GOT3 (cell line): ENCODE results near the gene SPSB3.

Experiments
- DNase-seq: peaks from one replicate; lab custom pipeline; 2025; ENCODE audit warnings: mixed read lengths; lab: John Stamatoyannopoulos, UW

SPSB3 gene

DNA sequence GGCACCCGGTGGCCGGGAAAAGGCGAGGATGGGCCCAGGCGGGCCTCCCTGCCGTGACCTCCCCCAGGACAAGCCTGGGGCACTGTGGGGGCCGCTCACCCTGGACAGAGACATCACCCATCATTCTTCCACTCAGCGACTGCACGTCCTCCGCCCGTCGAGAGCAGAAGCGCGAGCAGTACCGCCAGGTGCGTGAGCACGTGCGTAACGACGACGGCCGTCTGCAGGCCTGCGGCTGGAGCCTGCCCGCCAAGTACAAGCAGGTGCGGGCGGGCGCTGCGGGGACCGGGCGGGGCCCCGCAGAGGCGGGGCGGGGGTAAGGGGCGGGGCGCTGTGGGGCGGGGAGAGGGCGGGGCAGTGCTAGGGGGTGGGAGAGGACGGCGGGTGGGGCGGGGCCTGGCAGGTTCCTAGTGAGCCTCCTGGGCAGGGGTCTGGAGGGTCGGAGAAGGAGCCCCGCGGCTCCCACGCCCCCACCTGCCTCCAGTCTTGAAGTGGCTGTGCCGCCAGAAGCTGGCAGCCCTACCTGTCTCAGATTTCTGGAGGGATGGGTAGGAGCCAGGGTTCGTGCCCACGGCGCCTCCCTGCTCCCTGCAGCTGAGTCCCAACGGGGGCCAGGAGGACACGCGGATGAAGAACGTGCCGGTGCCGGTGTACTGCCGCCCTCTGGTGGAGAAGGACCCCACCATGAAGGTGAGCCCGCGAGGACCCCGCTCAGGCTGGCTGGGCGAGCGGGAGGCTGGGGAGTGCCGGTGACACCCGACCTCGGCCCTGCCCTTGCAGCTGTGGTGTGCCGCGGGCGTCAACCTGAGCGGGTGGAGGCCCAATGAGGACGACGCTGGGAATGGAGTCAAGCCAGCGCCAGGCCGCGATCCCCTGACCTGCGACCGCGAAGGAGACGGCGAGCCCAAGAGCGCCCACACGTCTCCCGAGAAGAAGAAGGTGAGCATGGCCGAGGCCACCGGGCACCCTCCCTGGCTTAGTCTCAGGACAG lies 18.6 kb downstream of the SPSB3 start:
- no peak for DNase-seq

DNA sequence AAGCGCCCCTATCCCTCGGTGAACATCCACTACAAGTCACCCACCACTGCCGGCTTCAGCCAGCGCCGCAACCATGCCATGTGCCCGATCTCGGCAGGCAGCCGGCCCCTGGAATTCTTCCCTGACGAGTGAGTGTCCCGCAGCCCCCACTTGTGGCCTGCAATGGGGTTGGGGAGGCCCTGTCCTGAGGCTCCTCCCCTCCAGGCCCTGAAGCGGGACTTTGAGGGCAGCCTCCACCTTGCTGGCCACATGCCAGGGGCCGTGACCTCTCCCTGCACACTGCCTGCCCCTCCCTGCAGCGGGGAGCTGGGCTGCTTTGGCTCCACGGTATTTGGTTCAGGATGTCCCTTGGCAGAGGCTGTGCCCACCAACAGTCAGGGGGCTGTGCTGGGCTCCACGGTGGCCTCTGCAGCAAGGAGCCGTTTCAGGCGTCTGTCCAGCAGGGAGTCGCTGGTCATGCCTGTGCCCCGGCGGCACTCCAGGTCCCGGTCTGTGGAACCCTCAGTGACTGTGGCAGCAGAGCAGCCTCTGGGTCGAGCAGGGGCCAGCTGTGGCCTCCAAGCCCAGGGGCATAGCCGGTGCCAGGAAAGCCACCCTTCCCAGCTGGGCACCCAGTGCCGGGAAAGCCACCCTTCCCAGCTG lies 19.4 kb downstream of the SPSB3 start:
- no peak for DNase-seq

DNA sequence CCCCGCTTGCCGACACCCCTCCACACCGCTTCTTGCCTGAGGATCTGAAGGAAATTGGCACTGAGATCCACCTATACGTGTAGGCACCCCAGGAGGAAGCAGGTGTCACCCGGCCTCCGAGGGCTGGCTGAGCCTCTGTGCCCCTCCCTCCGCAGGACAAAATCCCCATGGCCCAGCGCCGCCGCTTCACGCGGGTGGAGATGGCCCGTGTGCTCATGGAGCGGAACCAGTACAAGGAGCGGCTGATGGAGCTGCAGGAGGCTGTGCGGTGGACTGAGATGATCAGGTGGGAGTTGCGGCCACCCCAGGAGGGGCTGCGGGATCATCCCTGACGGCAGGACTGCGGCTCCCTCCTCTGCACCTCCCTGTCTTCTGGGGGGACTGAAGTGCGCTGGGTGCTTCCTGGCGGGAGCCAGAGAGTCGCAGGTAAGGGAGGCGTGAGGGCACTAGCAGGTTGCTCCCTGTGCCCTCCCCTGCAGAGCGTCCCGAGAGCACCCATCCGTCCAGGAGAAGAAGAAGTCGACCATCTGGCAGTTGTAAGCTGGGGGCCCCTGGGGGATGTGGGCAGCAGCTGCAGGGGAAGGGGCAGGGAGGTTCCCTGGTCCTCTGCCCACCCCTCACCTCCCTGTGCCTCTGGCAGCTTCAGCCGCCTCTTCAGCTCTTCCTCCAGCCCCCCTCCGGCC lies 20.0 kb downstream of the SPSB3 start:
- DNase-seq: no peak

DNA sequence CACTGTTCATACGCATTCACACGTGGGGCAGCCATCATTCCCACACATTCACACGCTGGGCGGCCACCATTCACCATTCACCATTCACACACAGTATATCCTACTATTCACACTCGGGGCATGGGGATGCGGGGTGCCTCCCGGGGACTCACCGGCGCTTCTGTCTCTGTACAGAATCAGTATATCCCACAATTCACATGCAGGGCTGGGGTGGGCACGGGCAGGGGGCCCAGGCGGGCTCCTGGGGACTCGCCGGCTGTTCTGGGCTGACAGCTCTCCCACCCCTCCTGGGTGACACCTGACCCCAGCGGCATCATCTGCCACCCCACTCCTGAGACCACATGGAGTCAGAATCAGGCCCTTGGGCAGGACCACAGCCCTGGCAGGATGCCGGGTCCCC lies 20.6 kb downstream of the SPSB3 start:
- no peak for DNase-seq

DNA sequence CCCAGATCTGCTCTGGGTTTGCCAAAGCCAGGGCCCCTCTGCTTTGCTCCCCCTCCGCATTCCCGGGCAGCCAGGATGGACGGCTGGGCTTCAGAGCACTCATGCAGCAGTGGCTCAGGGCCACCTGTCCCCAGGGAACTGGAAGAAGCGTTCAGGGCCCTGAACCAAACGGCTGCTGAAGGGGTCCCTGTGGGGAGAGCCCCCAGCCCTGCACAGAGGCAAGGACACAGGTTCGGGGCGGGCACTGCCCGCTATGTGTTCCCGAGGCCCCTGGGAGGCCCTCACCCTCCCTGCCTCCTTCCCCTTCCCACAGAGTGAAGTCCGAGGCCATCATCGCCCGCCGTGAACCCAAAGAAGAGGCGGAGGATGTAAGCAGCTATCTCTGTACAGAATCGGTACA lies 21.5 kb downstream of the SPSB3 start:
- DNase-seq: no peak

DNA sequence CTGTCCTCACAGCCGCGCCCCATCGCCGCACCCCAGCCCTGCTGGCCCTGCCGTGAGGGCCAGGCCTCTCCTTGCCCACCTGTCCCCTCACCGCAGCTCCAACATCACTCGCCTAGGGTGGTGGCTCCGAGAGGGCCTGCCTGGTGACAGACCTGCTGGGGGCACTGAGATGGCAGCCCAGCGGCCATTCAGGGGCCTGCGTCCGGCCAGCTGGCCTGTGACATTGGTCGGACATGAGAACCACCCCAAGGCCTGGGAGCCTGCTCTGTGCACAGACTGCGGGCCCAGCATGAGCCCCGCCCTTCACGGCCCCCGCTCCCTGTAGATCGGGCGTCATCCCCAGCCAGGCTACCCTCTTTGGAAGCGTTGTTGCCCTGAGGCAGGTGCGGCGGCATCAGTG lies 22.9 kb downstream of the SPSB3 start:
- DNase-seq: no peak

DNA sequence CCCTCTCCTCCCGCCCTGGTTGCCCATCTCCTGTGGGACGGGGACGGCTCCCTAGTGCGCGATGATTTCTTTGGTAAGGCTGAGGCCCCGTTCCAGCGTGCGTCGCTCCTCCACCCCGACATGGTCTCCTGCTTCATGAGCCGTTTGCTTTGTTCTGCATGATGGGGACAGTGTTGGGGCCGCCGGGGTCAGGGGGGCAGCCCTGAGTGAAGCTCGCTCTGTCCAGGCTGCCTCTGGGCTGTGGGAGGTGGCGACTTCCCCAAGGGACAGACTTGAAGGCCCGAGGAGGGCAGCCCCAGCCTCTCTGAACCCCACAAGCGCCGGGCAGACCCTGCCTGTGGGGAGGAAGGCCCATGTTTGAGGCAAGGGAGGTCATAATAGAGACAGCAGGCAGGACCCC lies 23.4 kb downstream of the SPSB3 start:
- no peak for DNase-seq

DNA sequence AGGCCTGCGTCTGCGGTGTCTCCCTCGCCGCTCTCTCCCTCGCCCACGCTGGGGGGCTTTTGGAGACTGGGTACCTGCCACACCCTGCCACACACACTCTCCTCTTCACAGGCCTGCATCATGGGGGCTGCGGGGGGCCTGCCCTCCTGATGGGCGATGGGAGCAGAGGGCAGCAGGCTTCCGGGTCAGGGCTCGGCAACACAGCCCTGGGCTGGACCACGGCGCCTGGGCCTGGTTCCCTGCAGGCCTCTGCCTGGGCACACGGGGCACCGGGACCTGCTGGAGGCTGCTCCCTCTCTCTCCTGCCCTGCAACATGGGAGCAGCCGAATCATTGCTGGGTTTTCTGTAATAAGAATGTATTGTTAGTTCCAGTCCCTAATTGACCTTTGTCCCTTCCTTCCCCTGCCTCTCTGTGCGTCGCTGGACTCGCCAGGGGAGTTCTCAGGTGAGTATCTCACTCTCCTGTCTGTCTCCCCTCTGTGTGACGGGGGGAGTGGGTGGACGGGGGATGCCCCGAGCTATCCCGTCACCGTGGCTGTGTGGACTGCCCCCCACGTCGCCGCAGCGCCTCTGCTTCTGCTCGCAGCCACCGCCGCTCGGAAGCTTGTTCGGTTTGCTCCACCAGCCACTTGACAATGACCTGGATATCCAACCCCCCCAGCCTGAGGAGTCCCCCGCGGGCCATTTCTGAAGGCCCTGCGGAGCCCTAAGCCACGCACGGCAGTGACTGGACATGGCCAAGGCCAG lies 24.5 kb downstream of the SPSB3 start:
- DNase-seq: no peak

DNA sequence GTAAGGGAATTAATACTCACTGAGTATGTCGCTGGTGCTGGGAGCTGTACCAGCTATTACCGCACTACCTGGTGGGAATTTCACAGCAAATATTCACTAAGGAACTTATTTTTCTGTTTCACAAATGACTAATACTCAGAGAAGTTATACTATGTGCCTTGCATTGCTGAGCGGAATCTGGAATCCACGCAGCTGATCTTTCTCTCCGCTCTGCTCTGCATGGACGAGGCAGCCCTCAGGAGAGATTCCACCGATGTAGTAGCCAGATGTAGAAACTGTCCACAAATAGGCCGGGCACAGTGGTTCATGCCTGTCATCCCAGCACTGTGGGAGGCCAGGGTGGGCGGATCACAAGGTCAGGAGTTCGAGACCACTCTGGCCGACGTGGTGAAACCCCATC lies 28.2 kb downstream of the SPSB3 start:
- no peak for DNase-seq

DNA sequence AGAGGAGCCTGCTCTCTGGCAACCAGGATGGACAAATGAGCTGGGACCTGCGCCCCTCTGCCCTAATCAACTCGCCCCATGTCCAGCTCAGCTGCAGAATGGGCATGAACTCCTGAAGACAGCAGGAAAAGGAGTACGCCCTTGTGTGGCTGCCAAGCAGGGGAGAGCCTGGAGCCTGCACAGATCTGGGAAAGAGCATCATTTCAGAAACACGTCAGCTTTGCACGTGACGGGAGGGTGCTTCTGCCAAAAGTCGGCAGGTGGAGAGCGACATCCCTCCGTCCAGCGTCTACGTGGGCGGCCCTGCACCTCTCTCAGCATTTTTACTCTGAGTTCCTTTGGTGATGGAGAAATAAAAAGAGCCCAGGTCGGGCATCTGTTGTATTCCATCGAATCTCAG lies 29.5 kb downstream of the SPSB3 start:
- DNase-seq: no peak

DNA sequence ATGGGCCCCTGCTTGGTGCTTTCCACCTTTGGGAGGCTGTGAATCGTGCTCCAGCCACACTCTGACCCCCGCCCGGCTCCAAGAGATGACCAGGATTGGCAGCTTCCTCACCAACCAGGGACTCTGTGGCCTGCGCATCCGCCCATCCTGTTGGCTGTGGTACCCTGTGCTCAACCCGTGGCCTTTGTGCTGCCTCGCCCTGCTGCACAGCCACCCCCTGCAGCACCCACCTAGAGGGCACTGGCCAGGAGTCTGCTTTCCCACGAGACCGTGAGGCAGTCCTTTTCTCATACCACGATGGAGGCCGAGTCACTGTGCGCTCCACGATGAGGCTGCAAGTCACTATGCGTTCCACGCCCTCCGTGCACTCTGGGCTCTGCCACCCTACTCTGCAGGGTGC lies 30.4 kb downstream of the SPSB3 start:
- no peak for DNase-seq

DNA sequence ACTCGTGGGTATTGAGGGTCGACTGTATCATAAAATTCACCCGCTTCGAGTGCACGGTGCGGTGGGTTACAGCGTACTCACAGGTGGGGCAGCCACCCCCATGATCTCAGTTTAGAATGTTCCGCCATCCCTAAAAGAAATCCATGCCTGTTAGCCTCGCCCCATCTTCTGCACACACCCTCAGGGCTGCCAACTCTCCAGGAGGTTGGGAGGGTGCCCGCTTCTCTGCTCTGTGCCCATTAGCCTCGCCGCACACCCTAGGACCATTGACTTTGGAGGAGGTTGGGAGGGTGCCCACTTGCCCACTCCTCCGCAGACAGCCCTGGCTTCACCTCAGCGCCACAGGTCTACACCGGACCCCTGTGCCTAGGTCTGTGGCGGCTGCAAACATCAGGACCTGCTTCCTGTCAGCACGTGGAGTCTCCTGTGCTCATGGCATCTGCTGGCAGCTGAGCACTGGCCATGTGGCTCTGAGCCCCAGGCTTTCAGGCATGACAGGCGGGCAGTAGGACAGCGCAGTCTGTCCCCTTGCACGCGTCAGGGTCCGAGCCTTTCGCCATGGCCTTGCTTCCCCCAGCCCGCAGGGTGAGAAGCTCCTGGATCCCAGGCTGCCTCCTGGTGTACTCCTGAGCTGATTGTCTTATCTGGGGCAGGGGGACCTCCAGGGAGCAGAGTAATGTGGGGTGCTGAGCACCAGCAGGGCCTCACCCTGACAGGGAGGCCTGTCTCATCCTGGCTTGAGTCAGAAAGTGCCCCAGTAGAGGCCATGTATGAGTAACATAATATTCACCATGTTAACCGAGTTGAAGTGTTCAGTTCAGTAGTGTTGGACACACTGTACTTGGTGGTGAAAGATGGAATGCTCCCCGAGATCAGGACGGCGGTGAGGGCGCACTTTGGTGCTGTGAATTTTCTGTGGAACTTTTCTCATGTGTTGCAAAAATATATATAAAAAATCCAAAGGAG lies 32.9 kb downstream of the SPSB3 start:
- no peak for DNase-seq

DNA sequence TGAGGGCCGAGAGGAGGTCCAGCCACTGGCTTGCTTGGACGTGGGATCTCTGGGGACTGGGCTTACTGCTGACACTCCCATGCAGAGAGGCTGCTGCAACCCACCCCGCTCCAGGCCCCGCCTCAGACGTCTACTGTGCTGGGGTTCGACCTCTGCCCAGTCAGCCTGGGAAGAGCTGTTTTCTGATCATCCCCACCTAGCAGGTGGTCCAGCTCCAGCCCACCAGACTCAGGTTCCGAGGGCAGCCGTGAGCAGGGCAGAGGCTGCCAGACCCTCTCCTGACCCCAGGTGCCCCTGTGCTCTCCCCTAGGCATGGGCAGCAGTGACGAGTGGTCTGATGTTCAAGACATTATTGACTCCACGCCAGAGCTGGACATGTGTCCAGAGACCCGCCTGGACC lies 34.4 kb downstream of the SPSB3 start:
- DNase-seq: no peak

DNA sequence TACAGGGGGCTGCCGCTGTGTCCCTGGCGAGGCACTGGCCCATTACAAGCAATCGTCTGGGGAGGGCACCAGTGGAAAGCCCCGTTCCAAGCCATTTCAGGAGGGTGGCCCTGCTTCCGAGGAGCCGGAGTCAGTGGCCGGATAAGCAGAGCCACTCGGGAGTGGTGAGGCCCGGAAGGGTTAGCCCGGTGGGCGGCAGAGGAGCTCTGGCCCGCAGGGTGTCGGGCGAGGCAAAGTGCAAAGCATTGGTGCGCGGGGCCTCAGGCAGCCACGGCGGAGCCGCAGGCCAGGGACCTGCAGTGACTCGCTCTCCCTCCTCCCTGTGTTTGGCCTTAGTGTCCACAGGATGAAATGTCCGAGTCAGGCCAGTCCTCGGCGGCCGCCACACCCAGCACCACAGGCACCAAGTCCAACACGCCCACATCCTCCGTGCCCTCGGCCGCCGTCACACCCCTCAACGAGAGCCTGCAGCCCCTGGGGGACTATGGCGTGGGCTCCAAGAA lies 35.6 kb downstream of the SPSB3 start:
- DNase-seq: no peak

DNA sequence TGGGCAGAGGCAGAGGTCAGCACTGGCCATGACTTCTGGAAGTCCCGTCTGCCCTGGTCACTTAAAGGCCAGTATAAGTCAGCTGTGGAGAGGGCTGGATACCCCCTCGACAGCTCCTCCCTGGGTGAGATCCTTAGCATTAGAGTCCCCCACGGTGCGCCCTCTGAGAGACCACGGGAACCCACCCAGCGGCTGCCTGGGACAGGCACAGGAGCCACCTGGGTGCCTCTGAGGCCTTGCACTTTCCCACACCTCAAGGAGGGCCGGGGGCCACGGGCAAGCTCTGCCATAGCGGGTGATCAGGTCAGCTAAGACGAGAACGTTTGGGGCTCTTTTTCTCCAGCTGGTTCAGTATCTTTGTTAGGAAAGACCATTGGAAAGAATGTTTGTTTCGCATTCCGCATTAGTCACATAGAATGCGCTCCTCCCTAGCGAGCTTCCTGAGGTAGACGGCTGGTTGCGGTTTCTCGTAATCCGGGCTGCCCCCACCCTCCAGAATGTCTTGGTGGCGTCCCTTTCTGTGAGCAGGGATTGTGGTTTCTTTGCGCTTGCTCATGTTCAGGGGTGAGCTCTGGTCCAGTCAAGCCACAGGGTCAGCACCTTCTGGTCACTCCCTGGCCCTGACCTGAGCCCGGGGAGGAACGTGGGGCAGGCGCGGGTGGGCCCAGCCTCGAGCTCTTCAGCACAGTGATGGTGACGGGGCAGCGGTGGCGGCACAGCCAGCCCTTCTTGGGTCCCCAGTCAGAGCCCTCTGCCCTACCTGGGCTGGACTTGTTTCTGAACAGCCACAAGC lies 36.3 kb downstream of the SPSB3 start:
- no peak for DNase-seq

DNA sequence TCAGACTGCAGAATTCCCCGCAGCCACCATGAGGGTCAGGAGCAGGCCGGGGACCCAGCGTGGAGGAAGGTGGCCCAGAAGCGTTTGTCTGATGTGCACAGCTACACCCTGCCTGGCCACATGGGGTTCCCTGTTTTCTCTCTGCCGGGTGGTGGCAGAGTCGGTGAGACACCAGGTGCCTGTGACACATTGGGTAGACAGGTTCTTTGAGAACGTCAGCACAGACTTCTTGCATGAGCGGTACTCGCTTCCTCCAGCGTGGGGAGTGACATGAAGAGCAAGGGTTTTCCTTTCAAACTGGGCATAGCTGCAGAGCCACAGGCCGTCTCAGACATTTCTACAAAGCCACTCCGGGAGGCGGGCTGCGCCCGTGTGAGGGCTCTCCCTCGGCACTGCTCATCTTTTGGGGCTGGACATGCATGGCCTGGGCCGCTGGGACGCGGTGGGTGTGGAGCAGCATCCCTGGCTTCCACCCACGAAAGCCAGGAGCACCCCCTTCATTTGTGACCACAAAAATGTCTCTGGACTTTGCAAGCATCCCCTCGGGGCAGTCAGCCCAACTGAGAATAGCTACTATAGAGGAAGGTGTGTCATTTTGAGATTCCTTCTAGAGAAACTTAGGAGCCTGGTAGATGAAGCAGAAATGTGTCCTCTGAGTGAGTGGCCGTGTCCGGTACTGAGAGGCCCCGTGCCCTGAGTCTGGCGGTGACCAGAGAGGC lies 37.0 kb downstream of the SPSB3 start:
- no peak for DNase-seq

DNA sequence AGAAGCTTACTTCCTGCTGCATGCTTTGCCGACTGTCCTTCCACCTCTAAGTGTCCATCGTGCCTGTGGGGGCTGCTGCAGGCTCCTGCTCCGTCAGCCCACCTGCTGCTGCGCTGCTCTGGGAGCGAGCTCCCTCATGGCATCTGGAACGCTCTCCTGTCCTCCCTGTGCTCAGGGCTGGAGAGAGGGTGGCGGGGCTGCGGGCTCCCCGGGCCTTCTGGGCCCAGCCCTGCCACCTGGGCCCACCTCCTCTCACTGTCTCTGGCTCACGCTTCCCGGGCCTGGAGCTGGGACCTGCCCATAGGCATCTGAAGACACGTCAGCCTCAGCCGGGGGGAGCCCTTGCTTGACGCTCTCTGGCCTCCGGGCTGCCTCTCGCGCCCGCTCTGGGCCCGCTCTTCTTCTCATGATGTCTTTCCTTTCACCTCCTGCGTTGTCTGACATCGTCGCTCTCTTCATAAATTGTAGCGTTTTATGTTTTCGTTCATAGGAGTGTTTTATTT lies 38.0 kb downstream of the SPSB3 start:
- DNase-seq: no peak

DNA sequence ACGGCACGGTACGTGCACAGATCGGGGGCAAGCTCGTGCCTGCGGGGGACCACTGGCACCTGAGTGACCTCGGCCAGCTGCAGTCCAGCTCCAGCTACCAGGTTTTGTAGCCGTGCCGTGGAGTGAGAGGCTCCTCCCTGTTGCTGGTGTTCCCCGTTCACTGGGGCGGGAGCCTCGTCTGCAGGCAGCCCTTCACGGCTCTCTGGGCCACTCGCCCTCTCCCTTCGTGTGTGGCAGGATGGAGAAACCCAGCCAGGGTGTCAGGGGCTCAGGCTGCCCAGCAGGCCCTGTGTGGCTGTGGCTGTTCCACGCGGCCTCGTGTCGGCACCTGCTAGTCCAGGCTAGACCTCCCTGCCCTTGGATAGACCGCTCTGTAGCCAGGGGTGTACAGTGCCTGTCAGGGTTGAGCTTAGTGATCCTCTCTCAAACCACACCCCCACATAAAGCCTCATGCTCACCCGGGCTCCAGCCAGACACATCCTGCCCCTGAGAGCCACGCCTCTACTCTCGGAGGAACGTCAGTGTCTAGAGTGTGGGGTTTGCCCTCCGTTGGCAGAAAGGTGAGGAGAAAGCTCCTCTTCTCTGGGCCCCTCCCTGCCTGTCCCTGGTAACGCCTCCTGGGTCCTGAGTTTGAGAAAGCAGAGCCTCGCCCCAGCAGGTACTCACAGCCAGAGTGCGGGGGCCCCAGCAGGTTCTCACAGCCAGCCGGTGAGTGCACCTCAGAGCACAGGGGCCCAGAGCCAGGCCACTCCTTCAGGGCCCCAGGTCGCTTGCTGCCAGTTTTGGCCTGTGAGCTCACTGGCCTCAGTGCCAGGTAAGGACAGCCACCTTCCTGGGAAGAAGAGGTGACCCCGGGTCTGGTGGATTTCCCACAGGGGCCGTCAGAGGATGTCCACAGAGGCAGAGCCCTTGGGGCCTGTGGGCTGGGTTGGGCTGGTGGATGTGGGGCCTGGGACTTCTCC lies 38.7 kb downstream of the SPSB3 start:
- DNase-seq: no peak
